Measurements from ENCODE around the gene LTBP2. TPM values are rescaled to one million over a fixed set of nuclear protein-coding genes. Genes with fewer than 3 reads are reported as not detected.

The LTBP2 gene
- total and polyA plus RNA-seq, 2 of the 8 experiments (the other 6 are each of a cell fraction or from before 2014, with no cell fraction given), result 0.48 to 0.89 TPM

DNA sequence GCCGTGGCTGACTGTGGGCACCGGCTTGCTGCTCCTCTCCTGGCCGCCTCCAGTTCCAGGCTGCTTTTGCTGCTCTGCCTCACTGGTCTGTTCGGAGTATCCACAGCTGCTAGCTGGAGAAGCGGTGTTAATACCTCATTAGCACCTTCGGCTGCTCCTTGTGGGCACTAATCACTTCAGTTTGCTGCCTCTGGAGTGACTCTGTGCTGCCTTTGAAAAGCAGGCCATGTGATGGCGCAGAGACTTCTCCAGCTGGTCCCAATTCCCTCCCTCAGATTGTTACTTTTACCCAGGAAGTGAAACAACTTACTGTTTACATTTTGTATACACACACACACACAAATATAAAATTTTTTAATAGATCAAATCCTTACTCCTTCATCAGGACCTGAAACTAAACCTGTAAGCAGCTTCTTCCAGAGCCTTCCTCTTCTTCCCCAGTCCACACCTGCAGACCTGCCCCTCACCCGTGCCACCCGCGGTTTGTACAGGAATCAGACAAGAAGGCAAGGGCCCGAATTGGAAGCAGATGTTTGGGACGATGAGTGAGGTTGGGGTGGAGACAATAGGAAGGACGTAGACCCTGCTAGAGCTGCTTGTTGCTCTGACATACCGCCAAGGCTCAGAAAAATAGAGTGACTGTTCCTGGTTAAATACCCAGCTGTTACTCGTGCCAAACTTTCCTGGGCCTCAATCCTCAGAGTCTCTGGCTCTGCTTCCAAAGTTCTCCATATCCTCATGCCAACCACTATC, 41.5 kb upstream of the LTBP2 start:
- H3K79me2 ChIP-seq (ENCODE audit: control insufficient read depth in 1 of 2, insufficient read depth in 2 of 2, low read length in 2 of 2), result no peaks in the 10 kb centered on the region
- WGBS, 2 experiments (ENCODE audit: extremely low coverage in 1 of 2, insufficient coverage in 1 of 2, insufficient read length in 1 of 2, insufficient replicate concordance in 2 of 2, low coverage in 1 of 2, low lambda C conversion rate in 2 of 2, missing lambda C conversion rate in 1 of 2), result 86% methylated on average over 15 of the region's 15 CpGs; no CpG with 5 or more reads in 1 of the 2 experiments
- TF ChIP-seq RXRA (IDR thresholded peaks at IDR 0.05; ENCODE audit: insufficient read depth, low read depth, low read length) (no peak), KDM1A (IDR thresholded peaks at IDR 0.05; ENCODE audit: borderline replicate concordance, low read length) (no peak), EGR1 (IDR thresholded peaks at IDR 0.05; ENCODE audit: borderline replicate concordance, low read depth, low read length) (no peak), BACH1 (IDR thresholded peaks at IDR 0.05; ENCODE audit: low read length) (no peak), JUN (IDR thresholded peaks at IDR 0.05; ENCODE audit: low read depth, low read length) (no peak), TCF12 (IDR thresholded peaks at IDR 0.05; ENCODE audit: low read depth, low read length) (no peak), MAFK (IDR thresholded peaks at IDR 0.05; ENCODE audit: low read depth, low read length) (no peak), SP2 (IDR thresholded peaks at IDR 0.05; ENCODE audit: low read length) (no peak), RBBP5 (IDR thresholded peaks at IDR 0.05; ENCODE audit: borderline replicate concordance, low read depth, low read length) (no peak), NANOG (IDR thresholded peaks at IDR 0.05; ENCODE audit: insufficient read depth, low read depth, low read length, poor library complexity, severe bottlenecking) (no peak), GABPA (IDR thresholded peaks at IDR 0.05; ENCODE audit: borderline replicate concordance, insufficient read depth, low read length) (no peak), JUND (IDR thresholded peaks at IDR 0.05; ENCODE audit: low read length) (no peak)

More for the DNA sequence above, 41.5 kb upstream of the LTBP2 start:
- no peak for DNase-seq (ENCODE audit: low read depth in 1 of 2, low spot score in 2 of 2)
- no peak for FAIRE-seq
- no peak overlapping the region for H3K9ac ChIP-seq (replicated peaks in 1 of 4; ENCODE audit: extremely low read depth in 1 of 4, low read depth in 3 of 4, low read length in 3 of 4)
- no peak overlapping the region for H3K56ac ChIP-seq (replicated peaks; ENCODE audit: insufficient read length, low read depth, low read length)
- no peak overlapping the region for H4K91ac ChIP-seq (replicated peaks; ENCODE audit: insufficient read length, low read length)
- H4K8ac ChIP-seq (ENCODE audit: extremely low read depth, insufficient read depth, low read length), result no peak overlapping the region
- no peak overlapping the region for H2BK5ac ChIP-seq (ENCODE audit: low read depth, low read length)
- ChIA-PET POLR2A (ENCODE audit: partially characterized antibody) (interaction anchor here (0.6 to 2.1 kb wide), 4 partner anchors 14 to 359 kb away, joined by 3 to 7 read pairs (median 3); partner anchors contain the start of gene LTBP2), CTCF (ENCODE audit: partially characterized antibody) (interaction anchor here (0.6 to 3.1 kb wide), 8 partner anchors 12 to 1914 kb away, joined by 3 to 16 read pairs (median 3); partner anchors contain the start of gene LTBP2)
- no peaks in the 10 kb centered on the region for H3K79me1 ChIP-seq (ENCODE audit: low read depth, low read length)
- no peaks in the 10 kb centered on the region for H3K27me3 ChIP-seq (replicated peaks in 1 of 4; ENCODE audit: control insufficient read depth in 3 of 4, extremely low read depth in 1 of 4, insufficient read depth in 3 of 4, low read length in 3 of 4)
- no peaks in the 10 kb centered on the region for H3K36me3 ChIP-seq (ENCODE audit: control insufficient read depth in 2 of 4, insufficient read depth in 4 of 4, low read length in 3 of 4)
- no peak overlapping the region for H3K4ac ChIP-seq (replicated peaks; ENCODE audit: insufficient read length, low read depth, low read length)
- H2BK20ac ChIP-seq (ENCODE audit: low read length), result no peak overlapping the region
- no peaks in the 10 kb centered on the region for H3K9me3 ChIP-seq (ENCODE audit: insufficient read depth in 2 of 2, low read depth in 1 of 2, low read length in 1 of 2)
- H3K27ac ChIP-seq (ENCODE audit: low read depth, low read length), result no peak overlapping the region
- no peak overlapping the region for H2BK120ac ChIP-seq (replicated peaks; ENCODE audit: low read depth, low read length)
- H3K23me2 ChIP-seq (ENCODE audit: low read depth, low read length), result no peaks in the 10 kb centered on the region
- no peak overlapping the region for H3K23ac ChIP-seq (ENCODE audit: insufficient read length)
- no peak overlapping the region for H3K4me3 ChIP-seq (ENCODE audit: extremely low read depth in 1 of 4, insufficient read depth in 2 of 4, low read depth in 3 of 4, low read length in 4 of 4)
- no peak overlapping the region for H3K14ac ChIP-seq (ENCODE audit: insufficient read length)
- H3K4me2 ChIP-seq (ENCODE audit: insufficient read depth in 1 of 2, low read depth in 2 of 2, low read length in 2 of 2), result no peak overlapping the region
- no peak overlapping the region for H2BK12ac ChIP-seq (ENCODE audit: low read depth, low read length)
- no peak overlapping the region for H2AK5ac ChIP-seq (ENCODE audit: low read depth, low read length)
- no peak overlapping the region for H4K5ac ChIP-seq (ENCODE audit: insufficient read length, low read depth, low read length)
- no peaks in the 10 kb centered on the region for H4K20me1 ChIP-seq (replicated peaks in 1 of 2; ENCODE audit: control insufficient read depth in 1 of 2, insufficient read depth in 2 of 2, low read length in 2 of 2)
- no peak overlapping the region for H2BK15ac ChIP-seq (ENCODE audit: low read length)
- H3K4me1 ChIP-seq (replicated peaks in 1 of 4; ENCODE audit: control insufficient read depth in 3 of 4, insufficient read depth in 4 of 4, low read length in 3 of 4), result peaks cover 0 to 4% (median 2%) of the 10 kb centered on the region in 4 experiments; a peak in 1 of 7 replicates
- H3K18ac ChIP-seq (ENCODE audit: extremely low read depth, low read length), result no peak overlapping the region
- H2AFZ ChIP-seq (ENCODE audit: low read length), result no peak overlapping the region

Measured in H1 (cell line).